GM10847 (cell line): ENCODE measurements around the gene RBM46.

Experiments
- POLR2A ChIP-seq: IDR thresholded peaks from 2 replicates; pipeline ENCODE4 v1.6.1; 2011; ENCODE audit not compliant: insufficient read length; ENCODE audit errors: extremely low read depth

RBM46 gene

GRCh38 chr4:154781126-154781982, at the start of gene RBM46:
Gene RBM46, plus strand, starts transcription at chr4:154781272. Its CDS starts 15,481 bp downstream, at chr4:154796753.
- TF ChIP-seq POLR2A = no peak

- no peak for TF ChIP-seq POLR2A
Observed at GRCh38 chr4:154731756-154732155, 49.3 kb upstream of the RBM46 start.

GRCh38 chr4:154732669-154733068, 48.4 kb upstream of the RBM46 start:
- TF ChIP-seq POLR2A = no peak

GRCh38 chr4:154736770-154737169, 44.3 kb upstream of the RBM46 start:
- TF ChIP-seq POLR2A = no peak

- no peak for TF ChIP-seq POLR2A
Observed at GRCh38 chr4:154738426-154738825, 42.6 kb upstream of the RBM46 start.

GRCh38 chr4:154739111-154739510, 42.0 kb upstream of the RBM46 start:
- no peak for TF ChIP-seq POLR2A

- no peak for TF ChIP-seq POLR2A
Observed at GRCh38 chr4:154740462-154740861, 40.6 kb upstream of the RBM46 start.

- TF ChIP-seq POLR2A = no peak
Observed at GRCh38 chr4:154741131-154741665, 39.9 kb upstream of the RBM46 start.

- TF ChIP-seq POLR2A = no peak
Observed at GRCh38 chr4:154741922-154742850, 38.9 kb upstream of the RBM46 start.

GRCh38 chr4:154743683-154744340, 37.3 kb upstream of the RBM46 start, which contains the start of gene LRAT:
Gene LRAT, plus strand, starts transcription at chr4:154744000. Its CDS starts 327 bp downstream, at chr4:154744327.
- no peak for TF ChIP-seq POLR2A

- TF ChIP-seq POLR2A = no peak
Observed at GRCh38 chr4:154744341-154744926, 36.6 kb upstream of the RBM46 start.

- TF ChIP-seq POLR2A = no peak
Observed at GRCh38 chr4:154757713-154758112, 23.4 kb upstream of the RBM46 start.

GRCh38 chr4:154760895-154761294, 20.2 kb upstream of the RBM46 start:
- TF ChIP-seq POLR2A = no peak

GRCh38 chr4:154778264-154778663, 2.8 kb upstream of the RBM46 start:
- TF ChIP-seq POLR2A = no peak
